Inferior parietal cortex (tissue), 1 donor: Measurements from ENCODE around the gene AK1.

Experiments used
- DNase-seq: peaks from one replicate; pipeline ENCODE4 v3.0.0-alpha.2; 2016; ENCODE audit errors: extremely low spot score

Gene AK1

DNA sequence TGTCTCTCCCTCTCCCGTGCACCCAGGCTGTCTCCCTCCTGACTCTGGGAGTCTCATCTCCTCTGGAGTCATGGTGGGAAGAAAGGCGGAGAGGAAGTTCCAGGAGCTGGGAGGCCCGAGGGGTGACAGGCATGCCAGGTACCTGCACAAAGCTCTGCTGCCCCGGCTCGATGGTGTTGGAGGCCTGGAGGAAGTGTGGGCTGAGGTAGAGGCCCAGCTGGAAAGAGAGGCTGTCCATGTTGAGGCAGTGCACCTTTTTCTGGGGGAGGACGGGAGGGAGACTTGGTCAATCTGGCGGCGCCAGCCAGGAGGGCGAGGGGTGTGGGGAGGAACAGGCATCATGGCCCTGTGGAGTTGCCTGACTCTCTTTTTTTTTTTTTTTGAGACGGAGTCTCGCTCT lies 58.9 kb downstream of the AK1 start:
- no peak for DNase-seq

DNA sequence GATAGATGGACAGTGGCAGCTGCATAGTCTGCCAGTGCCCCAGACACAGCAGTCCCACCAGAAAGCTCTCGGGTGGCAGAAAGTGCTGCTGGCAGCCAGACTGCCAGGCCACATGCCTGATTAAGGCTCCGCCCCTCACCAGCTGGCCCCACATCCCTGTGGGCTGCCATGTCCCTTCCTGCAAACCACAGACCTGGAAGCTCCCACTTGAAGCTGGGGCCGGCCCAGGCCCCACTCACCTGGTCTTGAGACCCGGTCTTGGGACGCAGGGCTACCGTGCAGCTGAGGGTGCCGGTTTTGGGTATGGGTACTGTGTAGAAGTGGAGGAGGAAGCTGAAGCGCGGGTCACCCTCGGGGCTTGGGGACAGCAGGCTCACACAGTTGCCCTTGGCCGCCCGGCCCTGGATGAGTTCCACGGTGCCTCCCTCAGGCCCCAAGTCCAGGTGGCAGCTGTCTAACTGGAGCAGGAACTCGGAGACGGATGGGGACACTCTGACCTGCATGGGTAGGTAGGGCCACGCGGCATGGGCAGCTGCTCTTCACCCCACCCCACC lies 59.5 kb downstream of the AK1 start:
- no peak for DNase-seq

DNA sequence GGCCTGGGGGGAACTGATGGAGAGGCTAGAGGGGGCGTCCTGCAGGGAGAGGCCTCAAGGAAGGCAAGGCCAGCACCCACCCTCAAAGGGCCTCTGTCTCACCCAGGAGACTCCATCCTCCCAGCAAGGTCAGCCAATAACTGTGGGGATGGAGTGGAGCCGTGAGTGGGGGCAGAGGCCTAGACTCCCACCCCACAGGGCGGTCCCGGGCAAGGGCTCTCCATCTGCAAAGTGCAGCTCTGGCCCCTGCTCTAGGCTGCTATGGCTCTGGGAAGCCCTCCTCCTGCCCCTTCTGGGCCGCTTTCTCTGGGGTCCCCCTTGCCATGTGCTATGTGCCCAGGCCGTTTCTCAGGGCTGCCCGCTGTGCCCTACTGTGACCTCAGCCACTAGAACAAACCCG lies 60.7 kb downstream of the AK1 start:
- no peak for DNase-seq
